HG03139 (cell line): ENCODE measurements around the gene RPS16.

Experiments used
- ATAC-seq: cut with Tn5 transposase; IDR thresholded peaks from one replicate; pipeline ENCODE4 v1.9.1; 2021; ENCODE audit not compliant: unreplicated experiment

The RPS16 gene

GRCh38 chr19:39449116-39449797 lies 13.5 kb upstream of the RPS16 start:
- no peak for ATAC-seq

DNA sequence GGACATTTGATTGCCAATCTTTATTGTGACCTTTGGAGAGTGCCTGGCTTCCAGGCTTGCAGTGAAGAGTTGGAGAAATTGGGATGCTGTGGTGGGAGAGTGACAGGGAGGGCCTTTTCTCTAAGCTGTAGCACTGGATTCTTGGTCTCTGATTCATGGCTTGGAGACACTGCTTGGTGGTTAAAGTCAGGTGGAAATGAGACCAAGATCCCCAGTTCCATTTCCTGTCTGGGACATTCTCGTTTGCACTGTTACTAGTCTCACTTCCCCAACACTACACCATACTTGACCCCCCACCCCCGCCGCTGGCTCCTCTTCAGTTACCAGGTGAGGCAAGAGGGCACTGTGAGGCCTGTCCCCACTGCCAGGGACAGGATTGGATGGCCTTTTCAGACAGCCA lies 12.5 kb upstream of the RPS16 start:
- ATAC-seq = no peak

- ATAC-seq = no peak
These were observed 10.8 kb upstream of the RPS16 start for GRCh38 chr19:39446365-39447084.

GRCh38 chr19:39445196-39446111 lies 9.7 kb upstream of the RPS16 start, which contains the start of gene SUPT5H:
Gene SUPT5H (plus strand): TSS chr19:39445582. CDS start chr19:39445891, 309 bp downstream.
- peak; percentile 79 for ATAC-seq

DNA sequence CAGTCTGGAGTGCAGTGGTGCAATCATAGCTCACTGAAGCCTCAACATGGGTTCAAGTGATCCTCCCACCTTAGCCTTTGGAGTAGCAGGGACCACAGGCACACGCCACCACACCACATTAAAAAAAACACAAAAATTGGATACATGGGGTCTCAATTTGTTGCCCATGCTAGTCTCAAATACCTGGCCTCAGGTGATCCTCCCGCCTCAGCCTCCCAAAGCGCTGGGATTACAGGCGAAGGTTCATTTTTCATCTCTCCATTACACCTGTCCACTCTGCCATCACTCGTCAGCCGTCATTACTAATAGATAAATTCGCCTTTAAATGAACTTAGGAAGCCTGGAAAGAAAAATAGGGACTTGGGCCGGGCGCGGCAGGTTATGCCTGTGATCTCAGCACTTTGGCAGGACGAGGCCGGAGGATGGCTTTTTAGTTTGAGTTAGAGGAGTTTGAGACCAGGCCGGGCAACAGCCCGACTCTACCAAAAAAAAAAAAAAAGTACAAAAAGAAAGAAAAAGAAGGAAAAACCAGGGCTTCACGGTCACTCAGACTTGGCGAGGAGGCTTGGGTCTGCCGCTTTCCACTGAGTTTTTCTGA lies 8.9 kb upstream of the RPS16 start:
- ATAC-seq = no peak

DNA sequence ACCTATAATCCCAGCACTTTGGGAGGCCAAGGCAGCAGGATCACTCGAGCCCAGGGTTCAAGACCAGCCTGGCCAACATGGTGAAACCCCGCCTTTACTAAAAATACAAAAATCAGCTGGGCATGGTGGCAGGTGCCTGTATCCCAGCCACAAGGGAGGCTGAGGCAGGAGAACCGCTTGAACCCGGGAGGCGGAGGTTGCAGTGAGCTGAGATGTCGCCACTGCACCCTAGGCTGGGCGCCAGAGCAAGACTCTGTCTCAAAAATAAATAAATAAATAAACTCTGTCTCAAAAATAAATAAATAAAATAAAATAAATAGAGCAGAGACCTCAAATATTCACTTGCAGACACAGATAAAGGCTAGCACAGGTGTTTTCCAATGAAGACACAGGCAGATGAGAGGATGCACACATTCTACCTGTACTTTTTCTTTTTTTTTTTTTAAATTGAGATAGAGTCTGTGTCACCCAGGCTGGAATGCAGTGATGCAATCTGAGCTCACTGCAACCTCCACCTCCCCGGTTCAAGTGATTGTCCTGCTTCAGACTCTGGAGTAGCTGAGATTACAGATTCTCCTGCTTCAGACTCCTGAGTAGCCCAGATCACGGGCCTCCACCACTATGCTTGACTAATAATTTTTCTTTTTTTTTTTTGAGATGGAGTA lies 2.7 kb upstream of the RPS16 start:
- no peak for ATAC-seq

GRCh38 chr19:39436350-39436716 lies 584 bp upstream of the RPS16 start:
- ATAC-seq = no peak

- ATAC-seq = no peak
These were observed 1.3 kb downstream of the RPS16 start for GRCh38 chr19:39434123-39435076.

DNA sequence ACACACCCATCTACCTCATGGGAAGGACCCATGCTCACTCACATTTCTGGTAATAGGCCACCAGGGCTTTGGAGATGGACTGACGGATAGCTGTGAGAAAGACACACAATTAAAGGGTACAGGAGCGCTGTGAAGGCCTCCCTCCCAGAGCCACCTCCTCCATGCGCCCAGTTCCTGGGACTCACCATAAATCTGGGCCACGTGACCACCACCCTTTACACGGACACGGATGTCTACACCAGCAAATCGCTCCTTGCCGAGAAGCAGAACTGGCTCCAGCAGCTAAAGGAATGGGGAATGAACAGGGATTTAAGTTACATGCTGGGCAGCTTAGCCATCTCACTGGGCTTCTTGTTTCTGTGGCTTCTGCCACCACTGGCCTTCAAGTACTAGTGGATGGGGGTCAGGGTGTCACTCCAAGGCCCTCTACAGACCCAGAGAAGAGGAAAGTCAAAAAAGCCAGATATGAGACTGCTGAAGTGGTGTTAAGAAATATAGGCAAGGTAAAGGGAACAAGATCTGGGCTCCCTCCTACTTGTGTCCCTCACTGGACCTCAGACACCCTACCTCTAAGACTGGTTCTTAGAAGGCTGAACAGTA lies 2.2 kb downstream of the RPS16 start:
- ATAC-seq = no peak

GRCh38 chr19:39432677-39433025 lies 3.1 kb downstream of the RPS16 start:
- no peak for ATAC-seq

GRCh38 chr19:39430675-39431593 lies 4.8 kb downstream of the RPS16 start:
- no peak for ATAC-seq

DNA sequence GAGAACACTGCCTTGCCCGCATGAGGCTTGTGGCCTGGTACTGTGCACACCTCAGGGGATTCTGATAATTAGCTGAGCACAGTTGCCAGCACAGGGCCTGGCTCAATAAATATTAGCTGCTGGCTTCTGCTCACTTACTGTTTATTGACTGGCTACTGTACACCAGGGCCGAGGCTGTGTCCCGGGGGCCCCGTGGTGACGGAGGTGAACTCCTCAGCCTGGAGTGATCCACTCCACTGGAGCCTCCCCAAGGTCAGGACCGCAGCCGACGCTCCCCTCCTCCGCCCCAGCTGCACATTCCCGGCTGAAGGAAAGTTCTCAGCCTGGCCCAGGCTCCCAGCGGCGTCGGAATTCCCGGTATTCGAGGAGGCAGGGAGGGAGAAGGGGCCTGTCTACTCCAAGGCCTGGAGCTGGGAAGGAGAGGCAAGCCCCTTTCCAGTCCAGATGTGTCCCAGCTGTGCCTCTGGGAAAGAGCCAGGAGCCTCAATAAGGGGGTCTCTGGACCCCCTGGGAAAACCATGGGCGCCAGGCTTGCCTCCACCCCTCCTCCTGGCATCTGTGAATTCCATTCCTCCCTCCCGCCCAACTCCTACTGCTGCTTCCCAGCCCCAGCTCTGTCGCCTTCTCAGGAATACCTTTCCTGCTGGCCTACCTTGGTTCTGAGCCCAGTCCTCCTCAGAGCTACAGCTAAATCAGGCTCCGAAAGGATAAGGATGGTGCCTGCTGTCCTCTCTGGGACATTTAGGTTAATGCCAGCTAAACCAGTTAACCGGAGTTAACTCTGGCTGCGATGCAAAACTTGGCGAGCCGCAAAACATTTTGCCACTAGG lies 7.3 kb downstream of the RPS16 start:
- no peak for ATAC-seq

DNA sequence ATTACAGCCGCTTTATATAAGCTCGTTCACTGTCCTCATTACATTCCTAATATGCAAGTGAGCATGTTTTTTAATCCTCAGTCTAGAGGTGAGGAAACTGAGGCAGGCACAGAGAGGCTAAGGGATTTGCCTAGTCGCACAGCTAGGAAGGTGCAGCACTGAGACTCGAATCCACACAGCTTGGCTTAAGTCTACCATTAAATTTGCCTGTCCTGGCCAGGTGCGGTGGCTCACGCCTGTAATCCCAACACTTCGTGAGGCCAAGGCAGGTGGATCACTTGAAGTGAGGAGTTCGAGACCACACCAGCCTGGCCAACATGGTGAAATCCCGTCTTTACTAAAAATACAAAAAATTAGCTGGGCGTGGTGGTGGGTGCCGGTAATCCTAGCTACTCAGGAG lies 8.0 kb downstream of the RPS16 start:
- ATAC-seq = no peak

DNA sequence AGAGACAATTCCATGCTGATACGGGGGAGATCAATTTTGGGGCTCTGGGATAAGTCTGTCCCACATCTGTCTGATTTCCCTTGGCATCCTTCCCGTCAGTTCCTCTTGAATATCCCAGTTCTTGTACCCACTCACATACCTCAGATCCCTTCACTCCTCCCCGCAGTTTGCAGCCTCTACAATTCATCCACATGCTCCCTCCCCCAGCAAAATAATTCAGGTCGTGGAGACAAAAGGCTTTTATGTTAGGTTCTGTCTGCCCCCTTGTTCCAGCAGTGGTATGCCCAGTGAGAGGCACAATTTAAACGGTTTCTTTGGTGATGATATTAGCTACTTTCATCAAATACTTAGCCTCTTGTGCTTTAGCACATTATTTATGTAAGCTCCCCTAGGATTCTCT lies 9.6 kb downstream of the RPS16 start:
- ATAC-seq = no peak

GRCh38 chr19:39425744-39426143 lies 10.0 kb downstream of the RPS16 start:
- ATAC-seq = no peak

- ATAC-seq = no peak
These were observed 10.8 kb downstream of the RPS16 start for GRCh38 chr19:39424934-39425333.
